HTR-8/SVneo (cell line): Measurements from ENCODE around the gene MKRN2.
A peak's percentile ranks its signal among the peaks of the same experiment; 100 is the strongest.

Source experiments
- DNase-seq: peaks from one replicate; pipeline ENCODE4 v3.0.0; 2011; ENCODE audit warnings: low spot score, mixed read lengths; ENCODE audit not compliant: insufficient read length
- FAIRE-seq: peaks from 2 replicates; lab custom pipeline; 2011; peaks lifted over from hg19 to GRCh38; lab: Jason Lieb, UNC

The MKRN2 gene

DNA sequence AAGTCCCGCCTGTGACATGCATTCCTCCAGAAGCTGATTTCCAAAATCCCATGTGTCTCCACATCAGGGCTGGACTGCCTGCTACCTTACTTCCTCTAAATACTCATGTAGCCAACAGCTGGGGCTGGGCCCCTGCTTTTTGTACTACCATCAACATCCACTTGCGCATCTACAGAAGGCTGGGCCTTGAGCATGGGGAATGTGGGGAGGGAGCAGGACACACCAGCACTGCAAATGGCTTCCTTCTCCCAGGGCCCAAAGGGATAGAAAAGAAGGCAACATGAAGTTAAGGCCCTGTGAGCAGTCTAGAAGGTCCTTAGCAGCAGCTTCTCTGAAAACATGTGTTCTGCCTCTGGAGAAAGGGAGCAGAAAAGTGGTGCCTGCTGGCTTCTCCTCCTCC is 27.2 kb downstream of the MKRN2 start:
- no peak for FAIRE-seq
- DNase-seq, result no peak

GRCh38 chr3:12585181-12585580 is 28.3 kb downstream of the MKRN2 start:
- FAIRE-seq (no peak), DNase-seq (no peak)

GRCh38 chr3:12585970-12586369 is 29.1 kb downstream of the MKRN2 start:
- FAIRE-seq (no peak), DNase-seq (no peak)

- no peak for FAIRE-seq
- DNase-seq, result no peak
Observed at GRCh38 chr3:12586403-12586802, 29.5 kb downstream of the MKRN2 start.

DNA sequence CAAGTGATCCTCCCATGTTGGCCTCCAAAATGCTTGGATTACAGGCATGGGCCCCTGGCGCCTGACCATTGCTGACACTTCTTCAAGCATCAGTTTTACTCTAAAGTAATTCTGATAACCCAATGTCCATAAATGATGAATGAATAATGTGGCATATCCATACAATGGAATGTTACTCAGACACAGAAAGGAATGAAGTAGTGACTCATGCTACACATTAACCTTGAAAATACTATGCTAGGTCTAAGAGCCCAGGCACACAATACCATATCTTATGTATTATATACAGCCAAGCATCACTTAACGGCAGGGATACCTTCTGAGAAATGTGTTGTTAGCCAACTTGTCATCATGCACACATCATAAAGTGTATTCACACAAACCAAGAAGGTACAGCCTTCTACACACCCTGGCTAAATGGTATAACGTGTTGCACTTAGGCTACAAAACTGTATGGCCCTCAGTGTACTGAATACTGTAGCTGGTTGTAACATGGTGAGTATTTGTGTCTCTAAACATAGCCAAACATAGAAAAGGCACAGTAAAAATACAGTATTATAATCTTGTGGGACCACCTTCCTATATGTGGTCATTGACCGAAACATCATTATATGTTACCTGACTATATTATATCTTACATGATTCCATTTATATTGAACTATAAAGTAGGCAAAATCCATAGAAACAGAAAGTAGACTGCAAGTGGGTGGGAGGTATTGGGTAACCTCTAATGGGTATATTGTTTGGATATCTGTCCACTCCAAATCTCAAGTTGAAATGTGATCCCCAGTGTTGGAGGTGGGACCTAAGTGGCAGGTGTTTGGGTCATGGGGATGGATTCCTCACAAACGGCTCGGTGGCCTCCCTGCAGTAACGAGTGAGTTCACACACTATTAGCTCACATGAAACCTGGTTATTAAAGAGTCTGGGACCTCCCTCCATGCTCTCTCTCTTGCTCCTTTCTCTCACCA is 31.4 kb downstream of the MKRN2 start:
- peak; percentile 42 for FAIRE-seq
- DNase-seq, result peak; percentile 21

- no peak for FAIRE-seq
- no peak for DNase-seq
Observed at GRCh38 chr3:12590096-12590495, 33.2 kb downstream of the MKRN2 start.

- no peak for FAIRE-seq
- no peak for DNase-seq
Observed at GRCh38 chr3:12591456-12591855, 34.6 kb downstream of the MKRN2 start.

GRCh38 chr3:12591997-12592715 is 35.3 kb downstream of the MKRN2 start:
- FAIRE-seq (no peak), DNase-seq (no peak)

DNA sequence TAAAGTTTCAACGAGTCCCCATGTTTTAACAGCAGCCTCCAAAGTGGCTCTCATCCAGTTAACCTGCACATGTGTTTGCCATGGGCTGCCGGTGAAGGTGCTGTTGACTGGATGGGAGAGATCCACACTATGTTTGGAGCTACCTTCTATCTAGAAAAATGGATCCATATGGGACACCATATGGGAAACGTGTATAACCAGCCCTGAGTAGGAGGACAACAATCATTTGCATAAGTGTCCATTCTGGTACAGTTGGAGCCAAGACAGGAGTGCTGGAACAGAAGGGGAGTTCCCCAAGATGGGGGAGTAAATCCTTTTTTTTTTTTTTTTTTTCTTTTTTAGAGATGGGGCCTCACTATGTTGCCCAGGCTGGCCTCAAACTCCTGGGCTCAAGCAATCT is 36.6 kb downstream of the MKRN2 start:
- DNase-seq (no peak), FAIRE-seq (no peak)

DNA sequence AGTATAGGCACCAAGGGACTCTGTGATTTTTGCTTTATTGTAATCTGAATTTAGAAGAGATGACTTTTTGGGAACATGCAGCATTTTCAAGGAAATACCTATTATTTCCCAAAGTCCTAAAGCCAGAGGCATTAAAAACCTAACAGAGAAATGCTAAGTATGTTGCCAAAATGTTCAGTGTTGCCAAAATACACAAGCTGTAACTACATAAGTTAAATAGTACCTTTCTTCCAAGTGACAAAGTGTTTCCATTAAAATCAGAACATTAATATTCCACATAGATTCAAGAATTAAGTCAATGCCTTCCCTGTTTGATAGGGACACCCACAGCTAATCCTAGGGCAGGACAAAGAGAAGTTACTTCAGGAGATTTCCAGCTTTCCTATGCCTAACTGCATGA is 42.0 kb downstream of the MKRN2 start:
- no peak for DNase-seq
- no peak for FAIRE-seq

- FAIRE-seq (no peak), DNase-seq (no peak)
Observed at GRCh38 chr3:12601072-12601471, 44.2 kb downstream of the MKRN2 start.

GRCh38 chr3:12603969-12604368 is 47.1 kb downstream of the MKRN2 start:
- no peak for DNase-seq
- no peak for FAIRE-seq

GRCh38 chr3:12608376-12608775 is 51.5 kb downstream of the MKRN2 start:
- no peak for DNase-seq
- no peak for FAIRE-seq

DNA sequence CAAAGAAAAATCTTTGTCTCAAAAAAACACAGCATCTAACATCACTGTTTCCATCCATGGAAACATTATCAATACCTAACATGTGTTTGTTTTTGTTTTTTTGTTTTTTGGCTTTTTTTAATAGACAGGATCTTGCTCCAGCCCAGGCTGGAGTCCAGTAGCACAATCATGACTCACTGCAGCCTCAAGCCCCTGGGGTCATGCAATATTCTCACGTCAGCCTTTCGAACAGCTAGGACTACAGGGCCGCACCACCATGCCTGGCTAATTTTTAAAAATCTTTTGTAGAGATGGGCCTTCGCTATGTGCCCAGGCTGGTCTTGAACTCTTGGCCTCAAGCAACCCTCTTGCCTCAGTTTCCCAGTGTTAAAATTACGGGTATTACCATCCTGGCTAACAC is 54.2 kb downstream of the MKRN2 start:
- no peak for DNase-seq
- no peak for FAIRE-seq

DNA sequence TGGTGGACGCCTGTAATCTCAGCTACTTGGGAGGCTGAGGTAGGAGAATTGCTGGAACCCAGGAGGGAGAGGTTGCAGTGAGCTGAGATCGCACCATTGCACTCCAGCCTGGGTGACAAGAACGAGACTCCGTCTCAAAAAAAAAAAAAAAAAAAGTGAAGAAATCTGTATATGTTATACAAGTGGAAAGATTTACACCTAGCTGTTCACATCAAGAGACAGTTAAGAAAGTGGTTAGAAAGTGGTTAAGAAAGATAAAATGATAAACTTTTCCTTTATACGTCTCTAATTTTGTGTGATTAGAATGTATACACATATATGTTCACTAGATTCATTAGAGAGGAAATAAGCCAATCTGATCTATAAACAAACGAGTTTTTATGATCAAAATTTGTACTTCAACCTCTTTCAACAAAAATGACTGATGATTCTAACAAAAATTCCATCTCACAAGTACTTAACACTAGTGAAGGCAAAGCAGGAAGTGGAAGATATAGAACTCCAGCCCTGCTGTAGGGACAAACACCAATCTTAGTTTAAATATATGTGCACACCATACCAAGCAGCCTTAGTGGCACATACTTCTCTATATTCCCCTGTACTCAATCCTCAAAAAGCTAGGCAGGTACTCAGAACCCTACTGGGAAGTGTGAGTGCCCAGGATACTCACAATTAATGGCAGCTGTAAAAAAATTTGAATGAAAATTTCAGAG is 55.8 kb downstream of the MKRN2 start:
- DNase-seq (no peak), FAIRE-seq (no peak)

DNA sequence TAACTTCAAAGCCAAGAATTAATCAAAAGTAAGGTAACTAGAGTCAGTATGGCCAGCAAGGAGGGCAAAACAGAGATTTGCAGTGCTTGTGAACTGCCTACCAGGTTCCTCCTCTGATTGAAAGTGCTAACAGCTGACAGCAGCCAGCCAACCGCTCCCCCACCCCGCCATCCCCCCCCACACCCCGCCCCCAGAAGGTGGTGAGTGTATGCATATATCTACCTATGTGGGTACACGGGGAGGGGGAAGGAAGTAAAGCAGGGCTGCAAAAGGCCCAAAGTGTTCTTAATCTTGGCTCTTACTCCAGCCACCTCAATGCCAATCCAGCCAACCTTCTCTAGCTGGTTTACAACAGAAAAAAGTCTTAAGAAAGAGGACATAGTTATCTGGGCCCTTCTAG is 56.4 kb downstream of the MKRN2 start:
- DNase-seq (no peak), FAIRE-seq (no peak)

DNA sequence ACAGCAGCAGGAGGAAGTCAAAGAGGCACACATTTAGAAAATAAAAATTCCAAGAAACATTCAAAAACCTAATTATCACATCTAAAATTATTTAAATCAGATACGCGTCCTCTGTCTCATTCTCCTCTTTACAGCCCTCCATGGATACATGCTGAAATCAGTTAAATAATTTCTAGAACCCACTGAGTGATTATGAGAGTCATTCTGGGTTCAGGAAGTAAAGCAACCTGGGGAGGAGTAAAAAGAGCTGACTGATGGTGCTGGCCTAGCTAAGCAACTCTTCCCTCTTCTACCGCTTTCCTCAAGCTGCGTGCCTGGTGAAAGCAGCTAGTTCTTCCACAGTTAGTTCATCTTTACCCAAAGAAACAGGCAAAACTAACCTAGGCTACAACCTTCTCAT is 58.4 kb downstream of the MKRN2 start:
- FAIRE-seq, result no peak
- no peak for DNase-seq

GRCh38 chr3:12618426-12618825 is 61.5 kb downstream of the MKRN2 start:
- FAIRE-seq (no peak), DNase-seq (no peak)

- DNase-seq, result no peak
- FAIRE-seq, result no peak
Observed at GRCh38 chr3:12620305-12620704, 63.4 kb downstream of the MKRN2 start.

GRCh38 chr3:12620729-12621128 is 63.8 kb downstream of the MKRN2 start:
- DNase-seq, result no peak
- no peak for FAIRE-seq

GRCh38 chr3:12622335-12622734 is 65.4 kb downstream of the MKRN2 start:
- DNase-seq (no peak), FAIRE-seq (no peak)
